Body of pancreas (tissue), 4 donors: ENCODE results near the gene SEC31B. TPM values are rescaled to one million over a fixed set of nuclear protein-coding genes. Genes with fewer than 3 reads are reported as not detected.
A peak's percentile ranks its signal among the peaks of the same experiment; 100 is the strongest.

Experiments
- ATAC-seq: fragments of 150-250 bp; one replicate; pipeline ENCODE4 v1.9.1; 2016
- DNase-seq, 4 donors: peaks; one replicate each; pipeline ENCODE4 v3.0.0-alpha.2; 2019
- H3K27ac ChIP-seq, 4 donors: fragments of 200-600 bp; sonication (generic); 1 replicate in 3 of 4; 2 replicates in 1 of 4; pipeline versions ENCODE4 v1.5.1 to v1.6.1; 2016 to 2019; ENCODE audit warnings: mild to moderate bottlenecking in 1 of 4, mixed read lengths in 1 of 4, moderate library complexity in 1 of 4
- H3K27me3 ChIP-seq, 2 donors: fragments of 200-600 bp; sonication (generic); one replicate each; pipeline ENCODE4 v1.6.0; 2016; ENCODE audit warnings: mild to moderate bottlenecking in 1 of 2
- H3K36me3 ChIP-seq, 2 donors: fragments of 200-600 bp; sonication (generic); replicated peaks in 1 of 2; 2 replicates each; pipeline ENCODE4 v1.5.1; 2016; ENCODE audit warnings: low read depth in 2 of 2; ENCODE audit not compliant: insufficient read depth in 1 of 2
- H3K4me1 ChIP-seq: fragments of 200-600 bp; sonication (generic); one replicate; pipeline ENCODE4 v1.6.0; 2016
- H3K4me3 ChIP-seq, 2 donors: fragments of 200-600 bp; sonication (generic); 1 replicate in 1 of 2; 2 replicates in 1 of 2; pipeline ENCODE4 v1.5.1; 2016 to 2019
- H3K9me3 ChIP-seq, 3 donors: fragments of 200-600 bp; sonication (generic); 1 replicate in 2 of 3; 2 replicates in 1 of 3; pipeline ENCODE4 v1.5.1; 2016
- POLR2A ChIP-seq, 3 donors: fragments of 450-650 bp; IDR thresholded peaks; one replicate each; pipeline ENCODE4 v1.6.1; 2016; ENCODE audit warnings: antibody characterized with exemption in 3 of 3, mild to moderate bottlenecking in 2 of 3
- WGBS, 2 donors: methylation state at CpG; one replicate each; pipeline ENCODE4 v1.1.5; 2017; 5-methylcytosine and 5-hydroxymethylcytosine counted together
- intact Hi-C: fragments of 100-400 bp; cut with DNase I; formaldehyde crosslinking; loops from one replicate; pipeline ENCODE4 v1.15.1; 2023
- total RNA-seq, 2 donors: library from RNA; depleted of rRNA; stranded (reverse); fragments of >200 nt; gene quantifications; one replicate each; pipeline ENCODE4 v1.1.0, GENCODE V29; 2016
- TF ChIP-seq, protein P1 (sequence below), 7 experiments: fragments of 450-650 bp in 4 of 7; fragments of 200-600 bp in 3 of 7; sonication (generic) in 3 of 7; IDR thresholded peaks; one replicate each; pipeline ENCODE4 v1.5.1; 2016 to 2019; ENCODE audit warnings: antibody characterized with exemption in 7 of 7

The SEC31B gene
- total RNA-seq, 2 donors from 2014 or later, result 4.3 to 6.5 TPM

DNA sequence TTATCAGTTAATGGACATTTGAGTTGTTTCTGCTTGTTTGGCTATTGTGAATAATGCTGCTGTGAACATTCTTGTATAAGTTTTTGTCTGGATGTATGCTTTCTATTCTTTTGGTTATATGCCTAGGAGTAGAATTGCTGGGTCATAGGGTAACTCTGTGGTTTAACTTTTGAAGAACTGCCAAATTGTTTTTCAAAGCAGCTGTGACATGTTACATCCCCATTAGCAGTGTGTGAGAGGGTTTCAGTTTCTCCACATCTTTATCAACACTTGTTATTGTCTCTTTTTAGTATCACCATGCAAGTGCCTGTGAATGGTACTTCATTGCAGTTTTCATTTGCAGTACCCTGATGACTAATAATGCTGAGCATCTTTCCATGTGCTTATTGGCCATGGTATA is 12.1 kb upstream of the SEC31B start:
- no peak for TF ChIP-seq POLR2A (IDR thresholded peaks at IDR 0.05)
- TF ChIP-seq, protein P1, sequence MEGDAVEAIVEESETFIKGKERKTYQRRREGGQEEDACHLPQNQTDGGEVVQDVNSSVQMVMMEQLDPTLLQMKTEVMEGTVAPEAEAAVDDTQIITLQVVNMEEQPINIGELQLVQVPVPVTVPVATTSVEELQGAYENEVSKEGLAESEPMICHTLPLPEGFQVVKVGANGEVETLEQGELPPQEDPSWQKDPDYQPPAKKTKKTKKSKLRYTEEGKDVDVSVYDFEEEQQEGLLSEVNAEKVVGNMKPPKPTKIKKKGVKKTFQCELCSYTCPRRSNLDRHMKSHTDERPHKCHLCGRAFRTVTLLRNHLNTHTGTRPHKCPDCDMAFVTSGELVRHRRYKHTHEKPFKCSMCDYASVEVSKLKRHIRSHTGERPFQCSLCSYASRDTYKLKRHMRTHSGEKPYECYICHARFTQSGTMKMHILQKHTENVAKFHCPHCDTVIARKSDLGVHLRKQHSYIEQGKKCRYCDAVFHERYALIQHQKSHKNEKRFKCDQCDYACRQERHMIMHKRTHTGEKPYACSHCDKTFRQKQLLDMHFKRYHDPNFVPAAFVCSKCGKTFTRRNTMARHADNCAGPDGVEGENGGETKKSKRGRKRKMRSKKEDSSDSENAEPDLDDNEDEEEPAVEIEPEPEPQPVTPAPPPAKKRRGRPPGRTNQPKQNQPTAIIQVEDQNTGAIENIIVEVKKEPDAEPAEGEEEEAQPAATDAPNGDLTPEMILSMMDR (IDR thresholded peaks at IDR 0.05), result no peak
- DNase-seq, result no peak

DNA sequence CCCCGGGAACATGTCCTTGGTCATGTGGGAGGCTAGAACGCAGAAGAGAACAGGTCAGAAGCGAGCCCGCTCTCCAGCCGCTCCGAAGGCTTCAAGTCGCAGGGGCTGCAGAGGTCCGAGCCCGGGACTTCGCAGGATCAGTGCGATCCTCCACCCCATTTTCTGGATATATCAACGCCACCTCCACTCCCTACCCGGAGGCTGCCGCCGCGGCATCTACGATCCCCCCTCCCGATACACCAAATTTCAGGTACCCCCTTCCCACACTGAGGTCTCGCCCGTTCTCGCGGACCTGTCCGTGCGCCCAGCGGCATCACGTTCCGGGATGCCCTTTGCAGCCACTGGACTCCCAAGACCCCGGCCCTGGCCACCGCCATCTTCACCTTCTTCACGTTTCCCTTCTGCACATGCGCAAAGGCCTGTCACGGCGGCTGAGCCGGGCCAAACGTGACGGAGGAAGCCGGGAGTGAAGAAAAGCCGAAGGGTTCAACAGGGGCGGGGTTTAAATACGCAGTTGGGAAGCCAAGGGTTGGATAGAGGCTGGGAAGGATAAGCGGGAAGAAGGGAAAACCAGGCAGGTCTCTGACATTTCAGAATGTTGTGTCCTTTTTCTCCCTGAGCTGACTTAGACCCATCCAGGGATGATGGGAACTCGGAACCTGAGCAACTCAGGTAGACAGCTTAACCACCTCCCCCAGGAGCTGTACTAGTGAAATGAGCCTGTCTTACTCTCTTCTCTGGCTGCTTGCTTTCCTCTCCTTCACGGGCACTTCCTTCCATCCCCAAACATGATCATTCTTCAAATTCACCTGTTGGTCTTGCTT is 10.0 kb upstream of the SEC31B start, which contains the start of gene NDUFB8:
Gene NDUFB8 (minus strand): TSS at position 397 of the 824 bp plus-strand sequence. CDS start 20 bp downstream, at position 377.
- Histone ChIP-seq H3K4me3 (peak within 1 kb of the TSS; percentile 44 to 91), H3K36me3 (peaks cover 0 to 9% of the 10 kb centered on the region in 2 donors), H3K27me3 (no peaks in the 10 kb centered on the region), H3K4me1 (peaks cover 23% of the 10 kb centered on the region), H3K9me3 (no peaks in the 10 kb centered on the region), H3K27ac (peak within 1 kb of the TSS in 3 of 4 donors; percentile 23 to 66 (median 55))
- peak; percentile 84 for ATAC-seq
- TF ChIP-seq, protein P1 (IDR thresholded peaks at IDR 0.05), result peak in 2 of 7 experiments; percentile 1 to 14
- TF ChIP-seq POLR2A (IDR thresholded peaks at IDR 0.05), result peak in 2 of 3 donors; percentile 54 to 59
- intact Hi-C loops, result no loop called here
- peak; percentile 88 to 90 (median 89) for DNase-seq
- 1% methylated on average over 28 to 43 of the region's 43 CpGs for WGBS, 2 donors

More for the DNA sequence above, 12.1 kb upstream of the SEC31B start:
- Histone ChIP-seq H3K4me1 (peaks cover 40% of the 10 kb centered on the region), H3K9me3 (no peaks in the 10 kb centered on the region), H3K4me3 (no peak overlapping the region), H3K27ac (no peak overlapping the region), H3K27me3 (no peaks in the 10 kb centered on the region), H3K36me3 (peaks cover 0 to 1% of the 10 kb centered on the region in 2 donors)
- intact Hi-C loops, result no loop called here
- no peak for ATAC-seq

DNA sequence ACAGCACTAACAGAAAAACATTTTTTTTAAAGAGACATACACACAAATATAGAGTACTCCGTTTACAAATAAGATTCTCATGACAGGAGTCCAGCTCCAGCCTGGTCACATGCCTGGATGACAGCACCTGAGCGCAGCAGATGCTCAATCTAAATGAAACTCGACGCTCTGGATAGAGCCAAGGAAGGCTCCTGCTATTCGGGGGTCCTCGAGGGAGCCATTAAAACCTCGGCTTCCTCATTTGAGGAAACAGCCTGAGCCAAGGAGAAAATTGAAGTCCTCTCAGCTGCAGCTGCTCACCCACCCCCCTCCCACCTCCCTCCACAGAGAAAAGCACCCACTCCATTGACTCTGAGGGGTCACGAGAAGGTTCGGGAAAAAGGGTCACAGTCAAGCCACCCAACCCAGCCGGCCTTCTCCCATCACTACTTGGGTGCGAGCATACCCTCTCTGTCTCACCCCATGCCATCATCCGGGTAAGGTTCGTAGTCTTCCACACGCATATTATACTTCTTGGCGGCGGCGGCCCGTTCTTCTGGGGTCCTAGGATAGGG is 9.3 kb upstream of the SEC31B start:
- Histone ChIP-seq H3K27me3 (no peaks in the 10 kb centered on the region), H3K4me3 (peak overlapping the region; percentile 44 to 91), H3K36me3 (peaks cover 0 to 11% of the 10 kb centered on the region in 2 donors), H3K4me1 (peaks cover 21% of the 10 kb centered on the region), H3K27ac (peak overlapping the region in 3 of 4 donors; percentile 23 to 66 (median 55)), H3K9me3 (no peaks in the 10 kb centered on the region)
- ATAC-seq, result no peak
- TF ChIP-seq, protein P1 (IDR thresholded peaks at IDR 0.05), result no peak
- TF ChIP-seq POLR2A (IDR thresholded peaks at IDR 0.05), result no peak
- 0% methylated on average over 15 to 18 of the region's 18 CpGs for WGBS, 2 donors
- intact Hi-C loops, result no loop called here
- DNase-seq, result no peak

DNA sequence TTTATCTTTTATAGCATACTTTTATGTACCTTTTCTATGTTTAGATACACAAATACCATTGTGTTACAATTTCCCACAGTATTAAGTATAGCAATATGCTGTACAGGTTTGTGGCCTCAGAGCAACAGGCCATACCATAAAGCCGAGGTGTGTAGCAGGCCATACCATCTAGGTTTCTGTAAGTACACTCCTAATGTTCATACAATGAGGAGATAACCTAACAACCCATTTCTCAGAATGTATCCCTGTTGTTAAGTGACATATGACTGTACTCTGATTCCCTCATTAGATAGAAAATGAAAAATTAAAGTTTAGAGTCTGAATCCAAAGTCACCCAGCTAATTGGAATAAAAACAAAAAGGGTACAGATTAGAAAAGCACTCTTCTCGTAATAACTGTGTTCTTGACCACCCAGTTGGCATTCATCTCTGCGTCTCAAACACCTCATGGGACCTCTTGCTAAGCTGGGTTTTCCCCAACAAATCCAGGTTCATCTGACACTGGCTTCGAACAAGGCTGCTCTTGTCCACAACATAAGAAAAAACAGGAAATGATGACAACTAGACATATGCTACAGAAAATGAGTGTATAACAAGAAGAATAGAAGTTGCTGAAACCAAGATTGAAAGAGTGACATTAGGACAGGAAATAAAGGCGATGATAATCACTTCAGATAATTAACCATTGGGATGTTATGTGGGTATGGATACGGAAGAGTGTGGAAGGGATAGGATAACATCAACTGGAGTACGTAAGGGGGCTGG is 8.6 kb upstream of the SEC31B start:
- WGBS, 2 donors, result 59 to 62% methylated on average over 7 of the region's 7 CpGs
- H3K36me3 ChIP-seq, result peaks cover 0 to 13% of the 10 kb centered on the region in 2 donors
- H3K4me3 ChIP-seq, result peak overlapping the region in 1 of 2 donors; percentile 91
- no peaks in the 10 kb centered on the region for H3K27me3 ChIP-seq
- intact Hi-C loops, result no loop called here
- H3K27ac ChIP-seq, result no peak overlapping the region
- ATAC-seq (no peak), DNase-seq (no peak)
- peaks cover 21% of the 10 kb centered on the region for H3K4me1 ChIP-seq
- TF ChIP-seq, protein P1 (IDR thresholded peaks at IDR 0.05), result no peak
- no peak for TF ChIP-seq POLR2A (IDR thresholded peaks at IDR 0.05)
- H3K9me3 ChIP-seq, result no peaks in the 10 kb centered on the region
